Measurements from ENCODE around the gene SPAG16.

Gene SPAG16

DNA sequence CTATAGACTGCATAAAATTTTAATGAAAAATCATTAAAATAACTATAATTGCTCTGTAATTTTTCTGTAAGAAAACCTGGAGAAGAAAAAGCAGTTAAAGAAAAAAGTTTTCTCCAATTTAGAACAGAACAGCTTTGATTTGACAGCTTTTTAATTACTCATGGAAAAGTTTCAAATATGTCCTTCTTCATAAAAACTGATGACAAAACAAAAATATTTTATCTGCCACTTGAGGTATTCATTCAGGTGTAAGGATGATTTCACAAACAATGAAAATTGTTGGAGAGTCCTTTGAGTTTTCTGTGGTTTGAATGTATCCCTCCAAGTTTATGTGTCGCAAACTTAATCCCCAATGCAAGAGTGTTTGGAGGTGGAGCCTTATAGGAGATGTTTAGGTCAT, 824.3 kb downstream of the SPAG16 start:
- Mint-ChIP-seq H3K27me3 (no peaks in the 10 kb centered on the region), H3K4me3 (no peak overlapping the region), H3K27ac (ENCODE audit: low read depth) (no peak overlapping the region), H3K4me1 (no peaks in the 10 kb centered on the region), H3K9me3 (peaks cover 5% of the 10 kb centered on the region), H3K36me3 (ENCODE audit: insufficient read depth) (peaks cover 1% of the 10 kb centered on the region)
- DNase-seq (ENCODE audit: low spot score in 2 of 2) (no peak), ATAC-seq (replicated peaks; ENCODE audit: extremely low read depth, poor library complexity, severe bottlenecking) (no peak)

DNA sequence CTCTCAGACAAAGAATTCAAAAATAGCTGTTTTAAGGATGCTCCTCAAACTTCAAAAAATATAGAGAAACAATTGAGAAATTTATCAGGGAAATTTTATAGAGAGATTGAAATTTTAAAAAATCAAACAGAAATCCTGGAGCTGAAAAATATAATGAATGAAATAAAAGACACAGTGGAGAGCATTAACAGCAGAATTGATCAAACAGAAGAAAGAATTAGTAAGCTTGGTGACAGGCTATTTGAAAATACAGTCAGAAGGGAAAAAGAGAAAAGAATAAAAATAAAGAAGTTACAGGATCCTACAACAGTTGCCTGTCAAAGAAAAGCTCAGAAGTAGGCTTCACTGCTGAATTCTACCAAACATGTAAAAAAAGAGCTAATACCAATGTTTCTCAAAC, 832.8 kb downstream of the SPAG16 start:
- ATAC-seq (replicated peaks; ENCODE audit: extremely low read depth, poor library complexity, severe bottlenecking) (no peak), DNase-seq (ENCODE audit: low spot score in 2 of 2) (no peak)
- Mint-ChIP-seq H3K4me1 (no peaks in the 10 kb centered on the region), H3K27me3 (no peaks in the 10 kb centered on the region), H3K27ac (ENCODE audit: low read depth) (no peak overlapping the region), H3K9me3 (peaks cover 19% of the 10 kb centered on the region), H3K4me3 (no peak overlapping the region), H3K36me3 (ENCODE audit: insufficient read depth) (no peaks in the 10 kb centered on the region)

DNA sequence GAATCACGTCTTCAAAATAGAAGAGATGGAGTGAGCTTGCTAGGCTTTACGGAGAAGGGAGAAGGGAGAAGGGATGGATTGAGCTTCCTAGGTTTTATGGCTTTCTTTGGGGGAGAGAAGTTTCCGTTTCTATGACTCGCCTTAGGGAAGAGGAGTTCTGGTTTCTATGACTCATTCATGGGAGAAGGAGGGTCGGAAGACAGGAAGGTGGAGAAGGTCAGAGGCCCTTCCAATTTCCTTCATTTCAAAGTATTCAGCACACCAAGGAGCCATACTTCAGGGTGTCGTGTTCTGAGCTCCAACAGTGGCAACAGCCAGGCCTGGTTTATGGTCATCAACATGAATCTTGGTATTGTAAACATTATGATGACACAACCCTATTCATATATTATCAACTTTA, 841.9 kb downstream of the SPAG16 start:
- ATAC-seq (replicated peaks; ENCODE audit: extremely low read depth, poor library complexity, severe bottlenecking), result no peak
- no peak for DNase-seq (ENCODE audit: low spot score in 2 of 2)
- Mint-ChIP-seq H3K27me3 (no peaks in the 10 kb centered on the region), H3K36me3 (ENCODE audit: insufficient read depth) (no peaks in the 10 kb centered on the region), H3K27ac (ENCODE audit: low read depth) (no peak overlapping the region), H3K4me3 (no peak overlapping the region), H3K9me3 (peaks cover 21% of the 10 kb centered on the region), H3K4me1 (no peaks in the 10 kb centered on the region)

DNA sequence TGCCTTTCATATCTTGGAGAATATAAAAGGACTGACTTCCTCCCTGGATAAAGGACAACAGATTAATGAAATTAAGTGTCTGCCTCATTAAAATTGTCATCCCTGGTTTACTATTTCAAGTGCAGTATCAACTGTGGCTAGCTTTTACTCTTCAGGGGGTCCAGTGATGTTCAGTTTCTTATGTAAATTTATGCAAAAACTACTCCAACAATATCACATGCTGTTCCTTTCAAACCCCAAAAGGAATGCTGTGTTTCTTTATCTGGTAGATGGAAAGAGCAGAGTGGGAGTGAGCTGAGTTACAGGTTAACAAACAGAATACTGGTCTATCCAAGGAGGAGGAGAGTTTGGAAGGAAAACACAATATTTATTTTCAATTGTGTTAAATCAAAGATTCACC, 842.9 kb downstream of the SPAG16 start:
- no peak overlapping the region for H3K27ac Mint-ChIP-seq (ENCODE audit: low read depth)
- H3K36me3 Mint-ChIP-seq (ENCODE audit: insufficient read depth), result no peaks in the 10 kb centered on the region
- no peak for ATAC-seq (replicated peaks; ENCODE audit: extremely low read depth, poor library complexity, severe bottlenecking)
- no peak for DNase-seq (ENCODE audit: low spot score in 2 of 2)
- H3K27me3 Mint-ChIP-seq, result no peaks in the 10 kb centered on the region
- no peak overlapping the region for H3K4me3 Mint-ChIP-seq
- H3K9me3 Mint-ChIP-seq, result peaks cover 21% of the 10 kb centered on the region
- no peaks in the 10 kb centered on the region for H3K4me1 Mint-ChIP-seq

DNA sequence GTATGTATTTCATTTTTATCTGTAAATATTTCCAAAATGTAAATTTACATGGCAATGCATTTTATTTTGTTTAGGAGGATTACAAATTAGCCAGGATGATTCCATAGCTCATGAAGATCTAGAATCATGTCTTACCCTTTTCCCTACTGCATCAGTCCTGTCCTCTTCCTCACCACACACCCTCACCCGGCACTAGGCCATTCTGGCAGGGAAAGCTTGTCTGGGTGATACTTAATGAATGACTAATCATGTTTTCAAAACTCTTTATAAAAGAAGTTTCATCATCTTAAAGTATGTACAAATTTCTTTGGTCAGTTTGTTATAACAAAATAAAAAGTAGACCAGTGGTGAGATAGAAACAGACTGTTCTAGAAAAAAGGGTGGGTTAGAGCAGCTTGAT, 843.3 kb downstream of the SPAG16 start:
- Mint-ChIP-seq H3K36me3 (ENCODE audit: insufficient read depth) (no peaks in the 10 kb centered on the region), H3K4me3 (no peak overlapping the region), H3K27me3 (no peaks in the 10 kb centered on the region), H3K4me1 (no peaks in the 10 kb centered on the region), H3K9me3 (peaks cover 25% of the 10 kb centered on the region), H3K27ac (ENCODE audit: low read depth) (no peak overlapping the region)
- DNase-seq (ENCODE audit: low spot score in 2 of 2) (no peak), ATAC-seq (replicated peaks; ENCODE audit: extremely low read depth, poor library complexity, severe bottlenecking) (no peak)

DNA sequence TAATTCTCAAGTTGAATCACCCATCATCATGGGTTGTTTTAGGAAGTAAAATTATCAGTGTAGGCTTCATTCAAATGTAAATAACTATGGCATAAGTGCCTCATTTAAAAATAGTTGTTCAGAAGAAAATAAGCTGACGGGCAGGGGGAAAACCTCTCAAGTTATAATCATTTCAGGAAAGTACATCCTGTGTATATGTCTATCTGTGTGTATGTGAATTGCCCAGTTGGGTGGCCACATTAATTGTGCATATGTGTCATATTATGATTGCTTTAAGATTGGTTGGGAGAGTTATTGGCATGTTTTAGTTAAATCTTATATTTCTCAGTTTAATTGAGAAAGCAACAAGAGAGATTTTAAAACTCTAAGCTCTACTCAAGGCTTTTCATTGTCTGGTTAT, 843.8 kb downstream of the SPAG16 start:
- ATAC-seq (replicated peaks; ENCODE audit: extremely low read depth, poor library complexity, severe bottlenecking) (no peak), DNase-seq (ENCODE audit: low spot score in 2 of 2) (no peak)
- H3K27me3 Mint-ChIP-seq, result no peaks in the 10 kb centered on the region
- no peaks in the 10 kb centered on the region for H3K4me1 Mint-ChIP-seq
- no peaks in the 10 kb centered on the region for H3K36me3 Mint-ChIP-seq (ENCODE audit: insufficient read depth)
- no peak overlapping the region for H3K4me3 Mint-ChIP-seq
- no peak overlapping the region for H3K27ac Mint-ChIP-seq (ENCODE audit: low read depth)
- peaks cover 26% of the 10 kb centered on the region for H3K9me3 Mint-ChIP-seq

DNA sequence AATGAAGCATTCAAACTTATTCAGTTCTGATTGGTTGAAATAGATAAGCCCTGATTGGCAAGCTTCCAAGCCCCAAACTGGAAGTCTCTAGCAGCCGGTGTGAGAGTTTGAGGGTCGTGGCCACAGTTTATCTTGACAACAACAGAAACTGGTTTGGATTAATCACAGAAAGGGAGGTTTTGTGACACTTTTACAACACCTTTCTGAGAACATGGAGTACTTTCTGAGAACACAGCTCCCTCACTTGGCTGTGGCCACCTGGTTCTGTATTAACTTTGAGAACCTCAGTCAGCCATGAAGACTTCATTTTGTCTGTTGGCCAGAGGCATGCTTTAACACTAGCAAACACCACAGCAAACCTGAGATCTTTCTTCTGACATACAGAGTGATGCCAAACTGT, 845.9 kb downstream of the SPAG16 start:
- H3K36me3 Mint-ChIP-seq (ENCODE audit: insufficient read depth), result no peaks in the 10 kb centered on the region
- H3K27me3 Mint-ChIP-seq, result no peaks in the 10 kb centered on the region
- DNase-seq (ENCODE audit: low spot score in 2 of 2) (no peak), ATAC-seq (replicated peaks; ENCODE audit: extremely low read depth, poor library complexity, severe bottlenecking) (no peak)
- H3K4me3 Mint-ChIP-seq, result no peak overlapping the region
- no peaks in the 10 kb centered on the region for H3K4me1 Mint-ChIP-seq
- no peak overlapping the region for H3K27ac Mint-ChIP-seq (ENCODE audit: low read depth)
- peaks cover 26% of the 10 kb centered on the region for H3K9me3 Mint-ChIP-seq

DNA sequence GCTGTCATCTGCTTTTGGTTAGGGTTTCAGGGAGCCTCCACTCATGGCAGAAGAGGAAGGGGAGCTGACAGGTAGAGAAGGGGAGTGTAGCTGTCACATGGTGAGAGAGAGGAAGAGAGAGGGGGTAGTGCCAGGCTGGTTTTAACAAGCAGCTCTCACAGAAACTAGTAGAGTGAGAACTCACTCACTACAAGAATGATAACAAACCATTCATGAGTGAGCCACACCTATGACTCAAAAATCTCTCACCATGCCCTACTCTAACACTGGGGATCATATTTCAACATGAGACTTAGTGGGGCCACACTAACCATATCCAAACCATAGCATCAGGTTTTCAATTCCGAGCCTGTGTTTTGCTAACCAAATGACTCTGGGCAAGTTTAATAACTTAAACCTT, 851.7 kb downstream of the SPAG16 start:
- DNase-seq (ENCODE audit: low spot score in 2 of 2) (no peak), ATAC-seq (replicated peaks; ENCODE audit: extremely low read depth, poor library complexity, severe bottlenecking) (no peak)
- Mint-ChIP-seq H3K4me1 (no peaks in the 10 kb centered on the region), H3K27ac (ENCODE audit: low read depth) (no peak overlapping the region), H3K4me3 (no peak overlapping the region), H3K36me3 (ENCODE audit: insufficient read depth) (no peaks in the 10 kb centered on the region), H3K9me3 (peaks cover 12% of the 10 kb centered on the region), H3K27me3 (no peaks in the 10 kb centered on the region)

DNA sequence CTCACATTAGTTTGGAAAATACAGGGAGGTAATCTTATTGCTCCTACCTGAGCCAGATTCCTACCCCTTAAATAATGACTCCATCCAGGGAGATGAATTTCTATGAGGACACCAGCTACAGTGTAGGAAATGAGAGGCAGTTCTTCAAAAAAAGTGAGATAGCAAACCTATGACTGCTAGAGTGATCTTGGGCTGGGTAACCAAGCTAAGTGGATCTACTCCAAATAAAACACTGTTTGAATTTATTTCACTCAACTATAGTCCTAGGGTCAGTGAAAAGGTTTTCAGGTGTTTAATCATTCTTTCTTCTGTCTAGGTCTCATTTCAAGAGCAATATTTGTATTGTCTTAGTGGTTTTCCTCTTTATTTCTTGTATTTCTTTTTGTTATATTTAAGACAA, 854.5 kb downstream of the SPAG16 start:
- Mint-ChIP-seq H3K27ac (ENCODE audit: low read depth) (no peak overlapping the region), H3K36me3 (ENCODE audit: insufficient read depth) (no peaks in the 10 kb centered on the region), H3K9me3 (peaks cover 7% of the 10 kb centered on the region), H3K27me3 (no peaks in the 10 kb centered on the region), H3K4me1 (no peaks in the 10 kb centered on the region), H3K4me3 (no peak overlapping the region)
- ATAC-seq (replicated peaks; ENCODE audit: extremely low read depth, poor library complexity, severe bottlenecking) (no peak), DNase-seq (ENCODE audit: low spot score in 2 of 2) (no peak)

DNA sequence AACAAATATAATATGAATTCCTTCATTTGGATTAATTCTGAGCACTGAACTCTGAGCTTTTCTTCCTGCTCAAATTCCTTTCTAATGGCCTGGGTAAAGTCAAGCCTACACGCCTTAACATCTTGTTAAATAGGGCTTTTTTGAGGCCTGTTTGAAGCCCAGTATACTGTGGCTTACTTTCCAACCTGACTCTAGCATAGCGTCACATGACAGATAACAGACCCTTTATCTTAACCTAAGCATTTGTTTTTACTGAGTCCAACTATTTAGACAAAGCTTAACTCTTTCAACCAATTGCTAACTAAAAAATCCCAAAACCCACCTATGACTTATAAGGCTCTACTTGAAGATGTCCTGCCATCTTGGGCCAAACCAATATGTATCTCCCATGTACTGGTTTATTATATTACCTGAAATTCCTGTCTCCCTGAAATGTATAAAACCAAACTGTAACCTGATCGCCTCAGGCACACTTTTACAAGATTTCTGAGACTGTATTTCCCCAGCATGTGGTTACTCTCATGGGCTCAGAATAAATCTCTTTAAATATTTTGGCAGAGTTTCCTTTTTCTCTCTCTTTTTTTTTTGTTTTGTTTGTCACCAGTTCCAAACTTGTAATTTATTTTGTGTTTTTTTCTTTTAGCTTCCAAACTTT, 855.5 kb downstream of the SPAG16 start:
- H3K36me3 Mint-ChIP-seq (ENCODE audit: insufficient read depth), result no peaks in the 10 kb centered on the region
- no peak overlapping the region for H3K4me3 Mint-ChIP-seq
- H3K27ac Mint-ChIP-seq (ENCODE audit: low read depth), result no peak overlapping the region
- H3K4me1 Mint-ChIP-seq, result no peaks in the 10 kb centered on the region
- no peaks in the 10 kb centered on the region for H3K27me3 Mint-ChIP-seq
- peaks cover 7% of the 10 kb centered on the region for H3K9me3 Mint-ChIP-seq
- ATAC-seq (replicated peaks; ENCODE audit: extremely low read depth, poor library complexity, severe bottlenecking) (no peak), DNase-seq (ENCODE audit: low spot score in 2 of 2) (no peak)

DNA sequence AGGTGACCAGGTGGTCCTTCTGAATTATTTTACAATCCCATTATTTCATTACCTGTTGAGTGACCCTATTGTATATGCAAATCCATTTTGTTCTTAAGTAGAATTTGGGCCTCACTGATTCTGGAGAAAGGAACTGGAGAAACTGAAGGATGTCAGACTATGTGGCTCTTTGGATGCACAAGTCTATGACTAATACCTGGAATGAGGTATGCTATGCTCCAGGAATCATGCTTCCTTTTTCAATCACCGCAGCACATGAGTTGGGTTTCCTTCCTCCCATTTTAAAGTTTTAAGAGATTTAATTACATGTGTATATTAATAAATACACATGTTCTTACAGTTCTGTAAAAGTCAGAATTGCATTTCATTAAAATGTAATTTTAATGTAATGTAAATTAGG, 872.7 kb downstream of the SPAG16 start:
- H3K9me3 Mint-ChIP-seq, result peaks cover 14% of the 10 kb centered on the region
- ATAC-seq (replicated peaks; ENCODE audit: extremely low read depth, poor library complexity, severe bottlenecking) (no peak), DNase-seq (ENCODE audit: low spot score in 2 of 2) (no peak)
- no peaks in the 10 kb centered on the region for H3K4me1 Mint-ChIP-seq
- H3K36me3 Mint-ChIP-seq (ENCODE audit: insufficient read depth), result no peaks in the 10 kb centered on the region
- no peak overlapping the region for H3K4me3 Mint-ChIP-seq
- H3K27ac Mint-ChIP-seq (ENCODE audit: low read depth), result no peak overlapping the region
- no peaks in the 10 kb centered on the region for H3K27me3 Mint-ChIP-seq

DNA sequence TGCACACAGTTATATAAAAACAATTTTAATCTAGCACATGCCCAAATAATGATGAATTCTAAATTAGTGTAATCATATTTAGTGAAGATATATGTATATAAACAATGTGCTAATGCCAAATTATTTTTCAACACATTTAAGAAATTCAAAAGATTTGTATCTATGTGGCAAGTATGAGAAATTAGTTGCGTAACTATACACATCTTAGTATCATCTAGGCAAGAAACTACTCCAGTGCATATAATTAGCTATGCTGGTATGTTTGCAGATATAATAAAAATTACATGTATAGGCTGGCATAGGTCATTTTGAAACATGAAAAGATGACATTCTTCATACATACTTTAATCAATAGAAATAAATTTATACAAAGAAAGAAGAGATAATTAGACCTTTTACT, 874.6 kb downstream of the SPAG16 start:
- ATAC-seq (replicated peaks; ENCODE audit: extremely low read depth, poor library complexity, severe bottlenecking), result no peak
- no peak for DNase-seq (ENCODE audit: low spot score in 2 of 2)
- H3K27me3 Mint-ChIP-seq, result no peaks in the 10 kb centered on the region
- no peaks in the 10 kb centered on the region for H3K4me1 Mint-ChIP-seq
- H3K9me3 Mint-ChIP-seq, result peaks cover 5% of the 10 kb centered on the region
- H3K4me3 Mint-ChIP-seq, result no peak overlapping the region
- H3K27ac Mint-ChIP-seq (ENCODE audit: low read depth), result no peak overlapping the region
- no peaks in the 10 kb centered on the region for H3K36me3 Mint-ChIP-seq (ENCODE audit: insufficient read depth)

DNA sequence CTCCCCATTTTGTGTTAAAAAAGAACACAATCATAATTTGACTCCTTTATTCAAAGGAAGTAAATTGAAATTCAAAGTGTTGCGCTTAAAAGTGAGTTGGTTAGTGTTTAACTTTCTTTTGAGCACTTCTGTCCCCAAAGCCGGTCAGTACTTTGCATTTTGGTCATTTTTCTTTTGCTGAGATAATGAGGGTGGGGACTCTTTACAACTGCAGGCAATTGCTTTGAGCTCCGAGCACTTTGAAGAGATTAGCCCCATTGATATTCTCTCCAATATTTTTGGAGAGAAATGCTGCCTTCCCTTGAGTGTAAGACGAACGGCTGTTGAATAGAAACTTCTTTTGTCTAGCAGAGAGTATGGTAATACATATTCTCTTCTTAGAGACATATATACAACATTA, 885.0 kb downstream of the SPAG16 start:
- no peak for DNase-seq (ENCODE audit: low spot score in 2 of 2)
- peaks cover 5% of the 10 kb centered on the region for H3K9me3 Mint-ChIP-seq
- H3K36me3 Mint-ChIP-seq (ENCODE audit: insufficient read depth), result no peaks in the 10 kb centered on the region
- no peak for ATAC-seq (replicated peaks; ENCODE audit: extremely low read depth, poor library complexity, severe bottlenecking)
- H3K27ac Mint-ChIP-seq (ENCODE audit: low read depth), result no peak overlapping the region
- no peaks in the 10 kb centered on the region for H3K4me1 Mint-ChIP-seq
- H3K27me3 Mint-ChIP-seq, result no peaks in the 10 kb centered on the region
- no peak overlapping the region for H3K4me3 Mint-ChIP-seq

DNA sequence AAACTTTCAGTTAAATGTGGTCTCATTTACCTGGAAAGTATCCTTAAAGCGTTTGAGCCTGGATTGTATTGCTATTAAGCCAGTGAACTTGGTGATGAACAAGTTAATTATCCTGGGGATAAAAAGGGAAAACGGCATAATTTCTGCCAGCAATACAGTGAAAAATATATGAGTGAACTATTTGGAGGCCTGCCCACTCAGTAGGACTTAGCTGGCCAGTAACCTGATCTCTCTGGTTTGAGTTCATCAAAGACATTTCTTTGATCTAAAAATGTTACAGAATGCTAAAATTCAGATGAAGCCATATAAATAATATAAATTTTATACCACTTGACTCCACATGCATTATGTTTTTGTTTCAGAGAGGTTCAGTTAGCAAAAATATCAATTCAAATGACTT, 885.5 kb downstream of the SPAG16 start:
- ATAC-seq (replicated peaks; ENCODE audit: extremely low read depth, poor library complexity, severe bottlenecking) (no peak), DNase-seq (ENCODE audit: low spot score in 2 of 2) (no peak)
- Mint-ChIP-seq H3K27me3 (no peaks in the 10 kb centered on the region), H3K36me3 (ENCODE audit: insufficient read depth) (no peaks in the 10 kb centered on the region), H3K27ac (ENCODE audit: low read depth) (no peak overlapping the region), H3K9me3 (peaks cover 5% of the 10 kb centered on the region), H3K4me3 (no peak overlapping the region), H3K4me1 (no peaks in the 10 kb centered on the region)
